Trophoblast cell (in vitro differentiated cells and primary cell): ENCODE measurements around the gene OPCML.

Source experiments
- DNase-seq, 2 donors: peaks; one replicate each; pipeline ENCODE4 v3.0.0-alpha.2; 2016
- H2AFZ ChIP-seq: 2 replicates; pipeline ENCODE4 v1.6.1; 2013; ENCODE audit warnings: low read length, moderate library complexity, mild to moderate bottlenecking; ENCODE audit not compliant: insufficient read depth, poor library complexity
- H2AK5ac ChIP-seq: 2 replicates; pipeline ENCODE4 v1.6.1; 2013; ENCODE audit warnings: mild to moderate bottlenecking, low read length
- H2BK120ac ChIP-seq: 2 replicates; pipeline ENCODE4 v1.6.1; 2013; ENCODE audit warnings: low read length, mild to moderate bottlenecking, moderate library complexity; ENCODE audit not compliant: insufficient read depth, poor library complexity
- H2BK12ac ChIP-seq: 2 replicates; pipeline ENCODE4 v1.6.1; 2013; ENCODE audit warnings: mild to moderate bottlenecking, low read length, moderate library complexity
- H2BK5ac ChIP-seq: 2 replicates; pipeline ENCODE4 v1.6.1; 2013; ENCODE audit warnings: low read length, low read depth, moderate library complexity, mild to moderate bottlenecking; ENCODE audit not compliant: poor library complexity
- H3K14ac ChIP-seq: 2 replicates; pipeline ENCODE4 v1.6.1; 2013; ENCODE audit warnings: mild to moderate bottlenecking, low read length
- H3K18ac ChIP-seq: 2 replicates; pipeline ENCODE4 v1.6.1; 2013; ENCODE audit warnings: mild to moderate bottlenecking, low read length
- H3K23ac ChIP-seq: 2 replicates; pipeline ENCODE4 v1.6.1; 2013; ENCODE audit warnings: low read length
- H3K27ac ChIP-seq: 2 replicates; pipeline ENCODE4 v1.5.1; 2013; ENCODE audit warnings: low read depth, mild to moderate bottlenecking, inconsistent platforms, low read length, moderate library complexity
- H3K27me3 ChIP-seq: 2 replicates; pipeline ENCODE4 v1.6.1; 2013; ENCODE audit warnings: inconsistent platforms, mild to moderate bottlenecking, low read length, moderate library complexity; ENCODE audit not compliant: insufficient read depth
- H3K36me3 ChIP-seq, 2 experiments: 1 replicate in 1 of 2; 2 replicates in 1 of 2; pipeline ENCODE4 v1.6.1; 2013; ENCODE audit warnings: low read length in 2 of 2, mild to moderate bottlenecking in 2 of 2, moderate library complexity in 1 of 2; ENCODE audit not compliant: insufficient read depth in 2 of 2, control insufficient read depth in 1 of 2
- H3K4ac ChIP-seq: 2 replicates; pipeline ENCODE4 v1.6.1; 2013; ENCODE audit warnings: low read depth, mild to moderate bottlenecking, low read length, moderate library complexity
- H3K4me1 ChIP-seq, 2 experiments: 1 replicate in 1 of 2; 2 replicates in 1 of 2; pipeline ENCODE4 v1.6.1; 2013; ENCODE audit warnings: low read length in 2 of 2, mild to moderate bottlenecking in 2 of 2, moderate library complexity in 1 of 2; ENCODE audit not compliant: insufficient read depth in 2 of 2, control insufficient read depth in 1 of 2
- H3K4me2 ChIP-seq: 2 replicates; pipeline ENCODE4 v1.6.1; 2013; ENCODE audit warnings: inconsistent platforms, mild to moderate bottlenecking, low read length, moderate library complexity
- H3K4me3 ChIP-seq: 2 replicates; pipeline ENCODE4 v1.5.1; 2013; ENCODE audit warnings: mild to moderate bottlenecking, low read depth, low read length, inconsistent platforms
- H3K79me1 ChIP-seq: one replicate; pipeline ENCODE4 v1.6.1; 2013; ENCODE audit warnings: low read length
- H3K79me2 ChIP-seq: 2 replicates; pipeline ENCODE4 v1.6.1; 2013; ENCODE audit warnings: low read length, mild to moderate bottlenecking; ENCODE audit not compliant: control insufficient read depth, insufficient read depth, poor library complexity
- H3K9ac ChIP-seq: 2 replicates; pipeline ENCODE4 v1.6.1; 2013; ENCODE audit warnings: mild to moderate bottlenecking, low read length
- H3K9me3 ChIP-seq: 2 replicates; pipeline ENCODE4 v1.6.1; 2013; ENCODE audit warnings: low read depth, mild to moderate bottlenecking, control low read depth, inconsistent platforms, low read length; ENCODE audit not compliant: insufficient read depth
- H4K12ac ChIP-seq: 2 replicates; pipeline ENCODE4 v1.6.1; 2013; ENCODE audit warnings: low read depth, mild to moderate bottlenecking, low read length, moderate library complexity
- H4K8ac ChIP-seq: 2 replicates; pipeline ENCODE4 v1.6.1; 2013; ENCODE audit warnings: low read depth, mild to moderate bottlenecking, low read length, moderate library complexity
- H4K91ac ChIP-seq: one replicate; pipeline ENCODE4 v1.6.1; 2013; ENCODE audit warnings: low read depth, mild to moderate bottlenecking, low read length, moderate library complexity
- WGBS: extraction: QIAGEN DNeasy Blood & Tissue Kit; methylation state at CpG from one replicate; pipeline ENCODE4 v1.1.7; 2013; ENCODE audit warnings: missing lambda C conversion rate; ENCODE audit not compliant: insufficient read length, insufficient coverage; ENCODE audit errors: extremely low coverage; 5-methylcytosine and 5-hydroxymethylcytosine counted together

Gene OPCML

DNA sequence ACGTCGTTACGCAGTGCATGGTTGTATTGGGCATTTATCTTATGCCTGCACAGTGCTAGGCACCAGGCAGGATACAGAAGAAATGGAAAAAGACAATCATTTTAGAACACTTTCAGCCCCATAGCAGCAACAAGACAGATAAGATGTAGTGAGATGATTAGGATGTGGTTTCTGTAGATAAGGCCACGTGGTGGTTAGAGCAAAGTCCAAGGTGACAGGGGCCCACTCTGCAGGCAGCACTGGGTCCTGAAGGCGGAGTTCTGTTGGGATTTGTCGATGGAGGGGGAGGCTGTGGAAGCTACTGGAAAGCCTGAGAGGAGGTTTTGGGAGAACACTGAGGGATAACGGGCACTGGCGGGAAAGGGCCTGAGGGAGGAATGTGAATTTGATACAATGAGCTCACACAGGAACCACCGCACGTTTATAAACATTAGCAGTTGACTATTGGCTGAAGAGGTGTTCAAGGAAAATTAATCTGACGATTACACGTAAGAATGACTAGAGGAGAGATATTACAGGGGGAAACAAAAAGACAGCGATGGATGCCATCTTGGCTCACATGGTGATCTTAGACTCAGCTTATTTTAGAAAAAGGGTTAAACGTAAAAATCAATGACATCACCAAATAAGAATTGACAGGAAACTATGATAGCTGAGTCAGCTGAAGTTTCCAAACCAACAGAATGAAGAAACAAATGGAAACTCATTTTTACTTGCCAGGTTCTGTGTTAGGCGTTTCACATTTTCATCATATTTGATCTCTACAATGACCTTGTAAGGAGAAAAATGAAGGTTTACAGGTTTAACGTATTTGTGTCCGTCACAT lies 551.0 kb downstream of the OPCML start:
- H3K14ac ChIP-seq: no peak overlapping the region
- no peak overlapping the region for H2BK5ac ChIP-seq
- H3K4me1 ChIP-seq: no peaks in the 10 kb centered on the region
- H3K9me3 ChIP-seq: no peaks in the 10 kb centered on the region
- no peak overlapping the region for H3K4ac ChIP-seq
- no peak overlapping the region for H3K23ac ChIP-seq
- no peak overlapping the region for H3K4me2 ChIP-seq
- no peaks in the 10 kb centered on the region for H3K79me1 ChIP-seq
- no peak overlapping the region for H2BK120ac ChIP-seq
- no peak overlapping the region for H3K27ac ChIP-seq
- H4K8ac ChIP-seq: no peak overlapping the region
- H2AK5ac ChIP-seq: no peak overlapping the region
- no CpG with 5 or more reads among the region's 17 CpGs for WGBS
- H3K79me2 ChIP-seq: no peaks in the 10 kb centered on the region
- no peak for DNase-seq
- H4K91ac ChIP-seq: no peak overlapping the region
- no peak overlapping the region for H3K9ac ChIP-seq
- no peak overlapping the region for H3K18ac ChIP-seq
- no peak overlapping the region for H4K12ac ChIP-seq
- no peak overlapping the region for H2BK12ac ChIP-seq
- no peak overlapping the region for H3K4me3 ChIP-seq
- no peak overlapping the region for H2AFZ ChIP-seq
- H3K36me3 ChIP-seq: no peaks in the 10 kb centered on the region
- no peaks in the 10 kb centered on the region for H3K27me3 ChIP-seq

DNA sequence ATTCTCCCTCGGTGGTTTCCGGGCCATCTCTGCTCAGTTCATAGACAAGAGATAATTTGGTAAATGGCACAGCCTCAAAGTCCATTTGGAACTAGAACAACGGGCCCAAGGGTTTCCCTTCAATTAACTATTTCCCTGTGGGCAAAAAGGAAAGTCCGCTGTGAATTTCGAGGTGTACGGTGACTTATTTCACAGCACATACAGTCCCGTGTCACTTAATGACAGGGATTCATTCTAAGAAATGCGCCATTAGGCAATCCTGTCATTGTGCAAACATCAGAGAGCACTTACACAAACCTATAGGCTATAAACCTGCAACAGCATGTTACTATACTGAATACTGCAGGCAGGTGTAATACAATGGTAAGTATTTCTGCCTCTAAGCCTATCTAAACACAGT lies 551.6 kb downstream of the OPCML start:
- Histone ChIP-seq H3K4me2 (no peak overlapping the region), H3K4me3 (no peak overlapping the region), H3K9me3 (no peaks in the 10 kb centered on the region), H3K27ac (no peak overlapping the region), H3K79me1 (no peaks in the 10 kb centered on the region), H3K23ac (no peak overlapping the region), H2BK5ac (no peak overlapping the region), H2BK12ac (no peak overlapping the region), H3K9ac (no peak overlapping the region), H4K8ac (no peak overlapping the region), H3K14ac (no peak overlapping the region), H3K4ac (no peak overlapping the region), H4K91ac (no peak overlapping the region), H3K4me1 (no peaks in the 10 kb centered on the region), H2AK5ac (no peak overlapping the region), H3K27me3 (no peaks in the 10 kb centered on the region), H2AFZ (no peak overlapping the region), H2BK120ac (no peak overlapping the region), H3K79me2 (no peaks in the 10 kb centered on the region), H3K36me3 (no peaks in the 10 kb centered on the region), H4K12ac (no peak overlapping the region), H3K18ac (no peak overlapping the region)
- WGBS: no CpG with 5 or more reads among the region's 8 CpGs
- DNase-seq: no peak

DNA sequence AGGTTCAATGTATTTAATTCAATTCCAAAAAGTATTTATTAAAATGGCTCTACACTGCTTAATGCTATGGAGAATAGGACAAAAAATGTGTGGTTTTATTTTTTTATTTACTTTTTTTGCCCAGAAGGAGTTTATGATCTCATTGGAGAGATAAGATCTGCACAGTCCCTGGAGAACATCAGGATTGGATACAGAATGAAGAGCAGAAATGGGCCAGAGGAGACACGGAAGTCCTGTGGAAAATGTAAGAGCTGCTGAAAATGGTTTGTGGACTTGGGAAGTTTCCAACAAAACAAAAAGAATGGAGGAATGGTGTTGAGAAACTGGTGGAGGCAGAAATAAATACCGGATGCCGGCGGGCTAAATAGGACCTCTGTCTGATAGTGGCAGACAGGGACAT lies 554.6 kb downstream of the OPCML start:
- no peak overlapping the region for H3K18ac ChIP-seq
- H3K9me3 ChIP-seq: no peaks in the 10 kb centered on the region
- no CpG with 5 or more reads among the region's 4 CpGs for WGBS
- no peak overlapping the region for H2BK12ac ChIP-seq
- no peak overlapping the region for H3K4me2 ChIP-seq
- H4K91ac ChIP-seq: no peak overlapping the region
- H2AFZ ChIP-seq: no peak overlapping the region
- no peak overlapping the region for H4K12ac ChIP-seq
- no peak overlapping the region for H3K27ac ChIP-seq
- no peaks in the 10 kb centered on the region for H3K36me3 ChIP-seq
- H3K79me1 ChIP-seq: no peaks in the 10 kb centered on the region
- H3K79me2 ChIP-seq: no peaks in the 10 kb centered on the region
- no peak overlapping the region for H3K9ac ChIP-seq
- no peaks in the 10 kb centered on the region for H3K27me3 ChIP-seq
- DNase-seq: no peak
- H3K23ac ChIP-seq: no peak overlapping the region
- no peak overlapping the region for H3K4ac ChIP-seq
- H3K4me1 ChIP-seq: no peaks in the 10 kb centered on the region
- no peak overlapping the region for H3K4me3 ChIP-seq
- no peak overlapping the region for H3K14ac ChIP-seq
- H2AK5ac ChIP-seq: no peak overlapping the region
- no peak overlapping the region for H2BK5ac ChIP-seq
- H2BK120ac ChIP-seq: no peak overlapping the region
- H4K8ac ChIP-seq: no peak overlapping the region

DNA sequence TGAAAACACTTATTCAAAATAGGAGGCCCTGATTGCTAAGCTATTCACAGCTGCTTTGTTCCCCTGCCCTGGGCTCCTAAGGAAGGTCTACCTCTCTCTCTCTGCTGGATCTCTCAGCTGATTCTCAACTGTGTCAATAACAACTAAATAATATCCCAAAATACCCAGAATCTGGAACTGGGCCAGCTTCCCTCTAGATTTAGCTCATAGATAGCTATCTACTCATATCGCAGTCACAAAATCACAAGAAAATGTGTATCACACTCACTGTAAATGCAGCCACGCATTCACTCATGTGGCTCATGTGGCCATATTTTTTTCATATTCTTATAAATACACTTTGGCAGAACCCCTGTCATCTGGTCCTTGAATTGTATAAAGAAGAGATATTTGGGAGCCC lies 555.1 kb downstream of the OPCML start:
- H3K36me3 ChIP-seq: no peaks in the 10 kb centered on the region
- H3K23ac ChIP-seq: no peak overlapping the region
- no peaks in the 10 kb centered on the region for H3K9me3 ChIP-seq
- no peak overlapping the region for H3K18ac ChIP-seq
- no peak overlapping the region for H3K14ac ChIP-seq
- DNase-seq: no peak
- no peak overlapping the region for H4K8ac ChIP-seq
- WGBS: no CpG with 5 or more reads among the region's 2 CpGs
- no peak overlapping the region for H3K9ac ChIP-seq
- no peak overlapping the region for H3K4ac ChIP-seq
- no peak overlapping the region for H4K91ac ChIP-seq
- no peak overlapping the region for H2BK120ac ChIP-seq
- no peak overlapping the region for H2AK5ac ChIP-seq
- no peak overlapping the region for H3K27ac ChIP-seq
- H3K4me2 ChIP-seq: no peak overlapping the region
- no peak overlapping the region for H2BK5ac ChIP-seq
- no peaks in the 10 kb centered on the region for H3K27me3 ChIP-seq
- no peaks in the 10 kb centered on the region for H3K79me2 ChIP-seq
- no peak overlapping the region for H4K12ac ChIP-seq
- H3K79me1 ChIP-seq: no peaks in the 10 kb centered on the region
- H2AFZ ChIP-seq: no peak overlapping the region
- no peaks in the 10 kb centered on the region for H3K4me1 ChIP-seq
- no peak overlapping the region for H2BK12ac ChIP-seq
- no peak overlapping the region for H3K4me3 ChIP-seq
